ENCODE results near the gene ASS1. TPM values are rescaled to one million over a fixed set of nuclear protein-coding genes. Genes with fewer than 3 reads are reported as not detected.

The ASS1 gene
- total RNA-seq, 4 donors from 2014 or later = 57.9 to 345 (median 266) TPM

DNA sequence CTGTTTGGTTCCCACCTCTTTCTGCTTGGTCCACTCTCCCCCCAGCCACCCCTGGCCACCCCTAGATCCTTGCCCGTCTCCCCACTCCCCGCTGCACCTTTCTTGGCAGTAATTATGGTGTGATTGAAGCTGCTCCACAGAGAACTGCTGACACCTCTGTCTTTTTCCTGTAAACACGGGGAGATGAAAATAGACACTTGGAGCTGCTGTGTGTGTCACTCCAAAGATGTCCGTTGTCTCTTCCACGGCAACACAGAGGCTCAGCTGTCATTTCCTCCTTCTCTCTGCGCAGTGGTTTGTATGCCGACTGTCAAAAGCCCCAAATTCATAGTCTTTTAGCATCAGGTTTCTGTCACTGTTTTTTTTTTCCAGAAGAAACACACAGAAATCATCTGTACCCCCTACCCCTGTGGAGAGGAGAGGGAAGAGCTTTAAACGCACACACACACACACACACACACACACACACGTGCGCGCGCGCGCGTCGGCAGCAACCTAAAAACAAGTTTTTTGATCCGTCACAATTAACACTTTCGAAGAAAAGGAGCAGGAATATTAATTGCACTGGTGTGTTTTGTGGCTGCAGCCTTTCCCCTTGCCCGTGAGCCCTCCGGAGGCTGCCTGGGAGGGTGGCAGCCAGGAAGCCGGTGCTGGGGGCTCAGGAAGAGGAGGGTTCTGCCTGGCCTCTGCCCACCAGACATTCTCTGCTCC lies 39.8 kb downstream of the ASS1 start:
- DNase-seq = no peak
- Histone ChIP-seq H3K4me3 (no peak overlapping the region), H3K27me3 (no peaks in the 10 kb centered on the region), H3K4me1 (no peaks in the 10 kb centered on the region), H3K27ac (no peak overlapping the region), H3K36me3 (no peaks in the 10 kb centered on the region), H3K9me3 (no peaks in the 10 kb centered on the region)
- in situ Hi-C loops (cut with MboI; ENCODE audit: low pct_ligation_motif_present in 1 of 4, low pct_unique_long_range_greater_than_20kb in 1 of 4, low sequenced_read_pairs in 3 of 4) (no loop called here), intact Hi-C loops (cut with DNase I; ENCODE audit: low total_unique reads) (no loop called here)
- 80 to 88% methylated on average over 16 to 20 of the region's 21 CpGs for WGBS, 2 donors (ENCODE audit: low coverage in 1 of 2)
- TF ChIP-seq POLR2A (IDR thresholded peaks at IDR 0.05) = no peak
- TF ChIP-seq CTCF (IDR thresholded peaks at IDR 0.05) = no peak
- TF ChIP-seq POLR2AphosphoS5 (IDR thresholded peaks at IDR 0.05) = no peak
- TF ChIP-seq EP300 (IDR thresholded peaks at IDR 0.05; ENCODE audit: low read depth) = no peak

GRCh38 chr9:130486103-130486502 lies 41.3 kb downstream of the ASS1 start:
- Histone ChIP-seq H3K27me3 (no peaks in the 10 kb centered on the region), H3K4me3 (no peak overlapping the region), H3K4me1 (no peaks in the 10 kb centered on the region), H3K9me3 (no peaks in the 10 kb centered on the region), H3K27ac (no peak overlapping the region), H3K36me3 (no peaks in the 10 kb centered on the region)
- intact Hi-C loops (cut with DNase I; ENCODE audit: low total_unique reads) (no loop called here), in situ Hi-C loops (cut with MboI; ENCODE audit: low pct_ligation_motif_present in 1 of 4, low pct_unique_long_range_greater_than_20kb in 1 of 4, low sequenced_read_pairs in 3 of 4) (no loop called here)
- 89 to 100% methylated on average over 1 to 6 of the region's 6 CpGs for WGBS, 2 donors (ENCODE audit: low coverage in 1 of 2)
- DNase-seq = no peak
- TF ChIP-seq EP300 (IDR thresholded peaks at IDR 0.05; ENCODE audit: low read depth) = no peak

- Histone ChIP-seq H3K4me1 (no peaks in the 10 kb centered on the region), H3K9me3 (no peaks in the 10 kb centered on the region), H3K27me3 (no peaks in the 10 kb centered on the region), H3K27ac (no peak overlapping the region), H3K36me3 (no peaks in the 10 kb centered on the region), H3K4me3 (no peak overlapping the region)
- in situ Hi-C loops (cut with MboI; ENCODE audit: low pct_ligation_motif_present in 1 of 4, low pct_unique_long_range_greater_than_20kb in 1 of 4, low sequenced_read_pairs in 3 of 4) (no loop called here), intact Hi-C loops (cut with DNase I; ENCODE audit: low total_unique reads) (no loop called here)
- TF ChIP-seq EP300 (IDR thresholded peaks at IDR 0.05; ENCODE audit: low read depth) (no peak), POLR2AphosphoS5 (IDR thresholded peaks at IDR 0.05) (no peak), POLR2A (IDR thresholded peaks at IDR 0.05) (no peak), CTCF (IDR thresholded peaks at IDR 0.05) (no peak)
- 62% methylated on average over 6 of the region's 6 CpGs; no CpG with 5 or more reads in 1 of the 2 donors for WGBS, 2 donors (ENCODE audit: low coverage in 1 of 2)
- DNase-seq = no peak
Measured at GRCh38 chr9:130487500-130487899, 42.7 kb downstream of the ASS1 start.

GRCh38 chr9:130488621-130489330 lies 44.0 kb downstream of the ASS1 start:
- intact Hi-C loops (cut with DNase I; ENCODE audit: low total_unique reads) (no loop called here), in situ Hi-C loops (cut with MboI; ENCODE audit: low pct_ligation_motif_present in 1 of 4, low pct_unique_long_range_greater_than_20kb in 1 of 4, low sequenced_read_pairs in 3 of 4) (no loop called here)
- Histone ChIP-seq H3K4me1 (no peaks in the 10 kb centered on the region), H3K4me3 (no peak overlapping the region), H3K27me3 (no peaks in the 10 kb centered on the region), H3K36me3 (no peaks in the 10 kb centered on the region), H3K9me3 (no peaks in the 10 kb centered on the region), H3K27ac (no peak overlapping the region)
- TF ChIP-seq POLR2A (IDR thresholded peaks at IDR 0.05) = no peak
- no peak for DNase-seq
- WGBS, 2 donors (ENCODE audit: low coverage in 1 of 2) = 81 to 93% methylated on average over 6 to 18 of the region's 18 CpGs

DNA sequence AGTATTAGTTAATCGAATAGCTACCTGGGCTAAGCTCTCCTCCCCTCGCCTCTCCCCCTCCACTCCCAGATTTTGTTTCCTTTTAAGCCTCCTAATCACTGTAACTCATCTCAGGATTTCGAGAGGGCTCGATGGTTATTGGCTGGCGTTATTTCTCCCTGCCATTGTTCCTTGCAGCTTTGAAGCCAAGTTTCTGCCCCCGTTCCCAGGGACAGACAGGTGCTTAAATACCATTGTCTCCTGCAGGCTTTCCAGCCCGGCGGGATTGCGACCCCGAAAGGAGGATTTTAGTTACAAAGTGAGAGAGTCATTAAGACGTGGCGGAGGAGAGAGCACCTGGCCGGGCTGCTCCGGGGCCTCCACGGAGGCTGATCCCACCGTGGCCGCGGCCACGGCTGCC lies 46.2 kb downstream of the ASS1 start:
- no peaks in the 10 kb centered on the region for H3K27me3 ChIP-seq
- 90 to 97% methylated on average over 5 to 19 of the region's 19 CpGs for WGBS, 2 donors (ENCODE audit: low coverage in 1 of 2)
- H3K36me3 ChIP-seq = peaks cover 0 to 5% (median 0%) of the 10 kb centered on the region in 4 donors
- H3K27ac ChIP-seq = no peak overlapping the region
- H3K4me3 ChIP-seq = no peak overlapping the region
- in situ Hi-C loops (cut with MboI; ENCODE audit: low pct_ligation_motif_present in 1 of 4, low pct_unique_long_range_greater_than_20kb in 1 of 4, low sequenced_read_pairs in 3 of 4) (no loop called here), intact Hi-C loops (cut with DNase I; ENCODE audit: low total_unique reads) (no loop called here)
- no peaks in the 10 kb centered on the region for H3K4me1 ChIP-seq
- H3K9me3 ChIP-seq = no peaks in the 10 kb centered on the region
- no peak for TF ChIP-seq EP300 (IDR thresholded peaks at IDR 0.05; ENCODE audit: low read depth)
- TF ChIP-seq CTCF (IDR thresholded peaks at IDR 0.05) = no peak
- no peak for TF ChIP-seq POLR2A (IDR thresholded peaks at IDR 0.05)
- TF ChIP-seq POLR2AphosphoS5 (IDR thresholded peaks at IDR 0.05) = no peak
- no peak for DNase-seq

Data from transverse colon (tissue), 4 donors.